GM21423 (cell line): ENCODE measurements around the gene CASD1.

Experiments
- ATAC-seq: cut with Tn5 transposase; IDR thresholded peaks from one replicate; pipeline ENCODE4 v1.9.1; 2021; ENCODE audit warnings: mild to moderate bottlenecking, moderate library complexity; ENCODE audit not compliant: unreplicated experiment

The CASD1 gene

GRCh38 chr7:94512735-94513564 lies 3.3 kb downstream of the CASD1 start:
- no peak for ATAC-seq

GRCh38 chr7:94513565-94513860 lies 3.9 kb downstream of the CASD1 start:
- no peak for ATAC-seq

GRCh38 chr7:94514140-94514889 lies 4.7 kb downstream of the CASD1 start:
- no peak for ATAC-seq

GRCh38 chr7:94514917-94515316 lies 5.3 kb downstream of the CASD1 start:
- ATAC-seq, result no peak

DNA sequence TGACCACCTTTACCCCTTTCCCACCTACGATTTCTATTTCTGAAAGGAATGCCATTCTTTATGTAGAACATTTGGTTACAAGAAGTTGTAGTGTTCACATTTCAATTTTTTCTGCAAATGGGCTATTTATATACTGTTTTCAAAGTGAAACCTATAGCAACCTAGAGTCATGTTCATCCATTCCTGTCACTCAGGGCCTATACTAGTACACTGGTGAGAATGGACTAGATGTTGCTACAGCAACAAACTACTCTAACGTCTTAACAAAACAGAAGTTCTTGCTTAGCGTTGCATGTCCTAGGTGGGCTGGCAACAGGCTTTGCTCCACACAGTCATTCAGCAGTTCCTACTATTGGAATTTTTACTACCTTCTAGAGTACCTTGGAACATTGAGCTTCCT lies 16.3 kb downstream of the CASD1 start:
- no peak for ATAC-seq

GRCh38 chr7:94529516-94529915 lies 19.9 kb downstream of the CASD1 start:
- ATAC-seq, result no peak

- no peak for ATAC-seq
Observed at GRCh38 chr7:94530109-94530508, 20.5 kb downstream of the CASD1 start.

- ATAC-seq, result no peak
Observed at GRCh38 chr7:94532676-94533075, 23.1 kb downstream of the CASD1 start.

GRCh38 chr7:94540428-94540827 lies 30.8 kb downstream of the CASD1 start:
- no peak for ATAC-seq

- no peak for ATAC-seq
Observed at GRCh38 chr7:94547126-94547525, 37.5 kb downstream of the CASD1 start.

DNA sequence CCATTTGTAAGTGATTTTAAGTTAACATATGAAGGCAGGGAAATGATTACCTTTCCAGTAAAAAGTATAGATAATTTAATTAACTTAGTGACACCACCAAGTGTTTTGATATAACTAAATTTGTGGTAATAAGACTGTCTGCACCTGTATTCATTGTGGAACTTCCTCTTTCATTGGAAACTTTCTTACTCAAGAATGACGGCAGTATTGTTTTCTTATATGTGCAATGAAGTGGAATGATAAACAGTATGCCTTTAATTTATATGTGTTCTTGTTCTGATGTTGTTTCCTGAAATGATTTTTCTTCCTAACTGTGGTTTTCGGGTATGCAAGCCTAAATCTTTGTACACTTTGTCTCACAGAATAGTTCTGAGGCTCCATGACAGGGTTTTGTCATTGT lies 46.4 kb downstream of the CASD1 start:
- peak; percentile 65 for ATAC-seq

DNA sequence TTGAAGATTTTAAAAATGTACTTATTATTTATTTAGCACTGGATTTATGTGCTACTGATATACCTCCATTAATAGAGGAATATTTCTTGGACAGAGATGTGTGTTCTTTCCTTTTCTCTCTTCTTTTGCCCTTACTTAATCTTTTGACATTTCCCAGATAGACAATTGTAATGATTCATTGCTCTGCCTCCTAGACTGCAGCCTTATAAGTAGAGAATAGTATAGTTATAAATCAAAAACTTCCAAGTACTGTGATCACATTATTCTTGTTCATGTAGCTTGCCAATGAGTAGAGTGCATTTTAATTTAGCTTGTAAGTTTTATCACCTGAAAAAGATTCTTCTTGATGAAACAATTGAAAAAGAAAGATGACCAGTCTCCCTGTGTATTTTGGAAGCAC lies 47.6 kb downstream of the CASD1 start:
- ATAC-seq, result no peak

DNA sequence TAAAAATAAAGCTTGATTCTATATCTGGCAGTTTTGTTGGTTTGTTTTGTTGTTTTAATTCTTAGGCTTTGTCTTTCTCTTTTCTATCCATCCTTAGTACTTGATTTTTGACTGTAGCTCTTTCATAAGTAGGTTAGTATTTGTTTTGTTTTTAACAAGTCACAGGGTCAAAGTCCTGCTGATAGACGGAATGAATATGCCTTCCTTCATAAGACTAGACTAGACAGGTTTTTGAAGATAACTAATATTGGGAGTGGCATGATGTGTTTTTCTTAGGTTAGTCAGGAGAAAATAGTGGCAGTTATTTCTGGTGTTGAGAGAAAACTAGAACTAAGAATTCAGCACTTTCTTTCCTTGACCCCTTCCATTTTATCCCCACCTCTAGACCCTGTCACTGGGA lies 50.4 kb downstream of the CASD1 start:
- ATAC-seq, result no peak

DNA sequence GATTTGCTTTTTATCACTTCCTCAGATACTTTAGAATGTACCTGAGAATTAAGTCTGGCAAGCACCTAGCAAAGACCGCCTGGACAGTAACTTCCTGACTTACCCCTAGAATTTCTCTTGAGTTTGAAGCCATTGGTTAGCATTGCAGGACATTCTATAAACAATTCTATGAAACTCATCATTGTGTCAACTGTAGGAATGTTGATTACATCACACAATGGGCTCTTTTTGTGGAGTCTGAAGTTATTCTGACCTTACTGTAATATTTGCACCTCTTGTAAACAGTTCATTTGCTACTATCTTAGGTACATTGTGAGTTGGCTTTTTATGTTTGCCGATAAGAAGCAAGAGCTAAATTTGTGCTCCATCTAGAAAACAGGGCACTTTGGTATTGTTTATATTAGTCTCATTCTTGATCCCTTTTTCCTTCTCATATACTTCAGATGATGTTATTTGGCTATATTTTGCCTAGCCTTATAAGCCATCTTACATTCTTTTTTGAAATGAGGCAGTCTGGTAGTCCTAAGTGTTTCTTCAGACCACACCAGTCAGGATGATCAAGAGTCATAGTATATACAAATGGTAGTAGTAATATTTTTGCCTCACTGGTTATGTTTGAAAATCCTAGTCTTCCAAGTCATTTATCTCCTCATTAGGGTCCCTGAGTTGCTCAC lies 52.4 kb downstream of the CASD1 start:
- no peak for ATAC-seq

DNA sequence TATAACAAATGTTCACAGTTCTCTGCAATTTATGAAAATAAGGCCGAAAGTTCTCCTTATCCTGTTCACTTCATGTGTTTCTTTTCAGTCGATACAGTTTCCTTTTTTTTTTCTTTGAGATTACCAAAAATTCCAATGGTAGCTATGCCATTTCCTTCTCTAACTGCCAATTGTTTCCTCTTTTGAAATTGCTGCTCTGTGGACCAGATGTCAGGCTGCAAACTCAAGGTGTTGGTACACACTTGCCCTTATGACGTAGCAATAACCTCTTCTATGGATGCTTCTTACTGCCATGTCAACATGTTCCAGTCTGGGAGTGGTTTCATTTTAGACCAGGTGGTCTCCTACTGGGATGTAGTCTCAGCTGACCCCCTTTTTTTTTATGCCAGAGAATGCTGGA lies 52.9 kb downstream of the CASD1 start:
- ATAC-seq, result no peak

DNA sequence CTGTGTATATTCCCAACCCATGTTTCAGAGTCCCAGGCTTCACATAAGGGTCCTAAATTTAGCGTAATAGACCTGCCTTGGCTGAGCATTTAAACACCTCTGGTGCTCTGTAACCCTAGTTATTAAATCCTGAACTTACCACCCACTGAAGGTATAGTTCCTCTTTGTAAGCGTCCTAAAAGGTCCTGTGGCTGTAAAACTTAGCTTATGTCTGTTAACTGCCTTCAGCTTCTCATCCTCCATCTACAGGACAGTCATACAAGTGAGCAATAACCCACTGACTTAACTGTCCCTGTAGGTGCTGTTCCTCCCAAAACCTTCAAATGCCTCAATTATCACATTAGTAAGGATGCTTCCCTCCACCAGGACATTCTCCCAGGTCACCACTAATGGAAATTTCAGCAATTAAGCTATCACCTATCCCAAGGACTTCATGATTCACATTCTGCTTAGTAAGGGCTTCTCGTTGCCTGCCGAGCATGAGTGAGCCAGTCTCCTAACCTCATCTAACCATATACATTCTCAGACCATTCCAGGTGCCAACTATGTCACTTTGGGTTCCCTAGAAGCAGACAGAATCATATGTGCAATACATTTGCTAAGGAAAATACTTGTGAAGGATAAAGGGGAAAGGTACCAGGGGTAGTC lies 55.8 kb downstream of the CASD1 start:
- no peak for ATAC-seq

DNA sequence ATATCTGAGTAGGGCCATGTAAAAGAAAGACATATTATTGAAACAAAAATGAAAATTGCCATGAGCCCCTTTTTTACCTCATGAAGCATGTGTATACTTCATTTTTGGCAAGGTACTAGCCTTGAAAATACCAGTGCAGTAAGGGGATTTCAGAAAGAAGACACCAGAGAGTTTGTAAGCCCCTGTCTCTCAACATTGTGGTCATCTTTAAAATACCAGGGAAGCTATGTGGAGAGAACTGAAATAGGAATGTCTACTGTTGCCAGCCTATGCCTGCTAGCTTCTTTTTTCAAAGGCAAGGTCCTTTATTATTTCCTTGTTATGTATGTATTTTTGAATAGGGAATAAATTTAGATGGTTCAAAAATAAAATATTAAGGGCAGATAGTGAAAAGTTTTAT lies 57.8 kb downstream of the CASD1 start:
- no peak for ATAC-seq

DNA sequence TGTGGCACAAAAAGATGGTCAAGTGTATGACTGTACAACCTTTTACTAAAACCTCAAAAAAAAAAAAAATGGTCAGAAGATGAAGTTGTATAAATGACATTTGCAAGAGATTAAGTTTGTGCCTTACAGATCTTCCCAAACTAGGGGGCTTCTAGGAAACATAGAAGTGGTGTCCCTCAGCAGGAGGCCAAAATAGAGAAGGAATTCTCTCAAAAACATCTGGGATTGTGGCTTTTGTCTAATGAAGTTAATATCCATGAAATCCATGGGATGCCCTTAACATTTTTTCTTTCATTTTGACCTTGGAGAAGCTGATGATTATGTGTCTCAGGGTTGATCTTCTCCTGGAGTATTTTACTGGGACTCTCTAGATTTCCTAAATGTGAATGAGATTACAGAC lies 62.2 kb downstream of the CASD1 start:
- no peak for ATAC-seq

- ATAC-seq, result no peak
Observed at GRCh38 chr7:94575646-94576045, 66.0 kb downstream of the CASD1 start.

DNA sequence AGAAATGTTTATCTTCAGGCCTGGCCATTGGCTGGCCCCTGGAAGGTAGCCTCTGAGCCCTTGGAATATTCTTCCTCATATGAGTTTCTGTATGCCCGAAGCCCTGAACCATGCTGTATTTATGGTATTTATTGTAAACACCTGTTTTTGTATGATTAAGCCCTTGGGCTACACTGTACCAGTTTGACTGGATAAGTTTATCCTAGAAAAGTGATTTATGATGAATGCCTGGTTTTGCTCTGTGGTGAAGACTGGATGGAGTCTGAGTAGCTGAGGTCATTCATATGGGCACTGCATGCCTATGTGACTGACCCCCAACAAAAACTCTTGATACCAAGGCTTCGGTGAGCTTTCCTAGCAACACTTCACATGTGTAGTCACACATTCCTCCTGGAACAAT lies 66.7 kb downstream of the CASD1 start:
- no peak for ATAC-seq

DNA sequence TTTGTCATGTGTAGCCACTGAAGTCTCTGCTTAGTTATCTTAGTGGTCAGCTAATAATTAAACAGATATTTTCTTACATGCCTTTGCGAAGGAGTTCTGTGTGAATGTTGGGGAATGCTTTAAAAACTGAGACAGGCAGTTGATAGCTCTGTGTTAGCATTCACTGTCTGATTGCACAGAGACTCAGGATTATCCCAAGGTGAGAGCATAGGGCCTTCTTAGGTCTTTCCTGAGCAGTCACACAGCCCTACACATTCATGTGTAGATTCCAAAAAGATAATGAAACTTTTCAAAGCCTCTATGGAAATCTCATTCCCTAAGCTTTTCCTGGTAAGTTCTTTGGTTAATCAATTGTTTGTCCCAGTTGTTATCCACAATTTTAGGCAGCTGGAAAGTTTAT lies 67.7 kb downstream of the CASD1 start:
- ATAC-seq, result no peak

GRCh38 chr7:94578614-94579013 lies 69.0 kb downstream of the CASD1 start:
- ATAC-seq, result no peak
